Right atrium auricular region (tissue), 2 donors: ENCODE results near the gene NT5E. TPM values are rescaled to one million over a fixed set of nuclear protein-coding genes. Genes with fewer than 3 reads are reported as not detected.

Experiments used
- DNase-seq: peaks from one replicate; pipeline ENCODE4 v3.0.0-alpha.2; 2019; ENCODE audit warnings: low spot score
- H3K27ac ChIP-seq, 2 donors: fragments of 200-600 bp; sonication (generic); 1 replicate in 1 of 2; 2 replicates in 1 of 2; pipeline ENCODE4 v1.5.1; 2016 to 2019
- H3K27me3 ChIP-seq, 2 donors: fragments of 200-600 bp; sonication (generic); one replicate each; pipeline versions ENCODE4 v1.5.1 to v1.6.0; 2017 to 2019
- H3K36me3 ChIP-seq: fragments of 200-600 bp; sonication (generic); one replicate; pipeline ENCODE4 v1.5.1; 2016
- H3K4me1 ChIP-seq, 2 donors: fragments of 200-600 bp; sonication (generic); one replicate each; pipeline versions ENCODE4 v1.5.1 to v1.6.0; 2017 to 2019
- H3K4me3 ChIP-seq, 2 donors: fragments of 200-600 bp; sonication (generic); 1 replicate in 1 of 2; 2 replicates in 1 of 2; pipeline ENCODE4 v1.5.1; 2017 to 2019; ENCODE audit warnings: mild to moderate bottlenecking in 1 of 2, moderate library complexity in 1 of 2
- H3K9me3 ChIP-seq, 2 donors: fragments of 200-600 bp; sonication (generic); one replicate each; pipeline ENCODE4 v1.5.1; 2019
- total RNA-seq, 2 donors: library from RNA; depleted of rRNA; stranded (reverse); fragments of >200 nt; gene quantifications; one replicate each; pipeline ENCODE4 v1.1.0, GENCODE V29; 2016
- TF ChIP-seq, protein P1 (sequence below), 2 donors: fragments of 200-600 bp; sonication (generic); IDR thresholded peaks; one replicate each; pipeline ENCODE4 v1.5.1; 2019; ENCODE audit warnings: antibody characterized with exemption in 2 of 2

The NT5E gene
- total RNA-seq, 2 donors from 2014 or later, result 7.1 to 10.6 TPM

DNA sequence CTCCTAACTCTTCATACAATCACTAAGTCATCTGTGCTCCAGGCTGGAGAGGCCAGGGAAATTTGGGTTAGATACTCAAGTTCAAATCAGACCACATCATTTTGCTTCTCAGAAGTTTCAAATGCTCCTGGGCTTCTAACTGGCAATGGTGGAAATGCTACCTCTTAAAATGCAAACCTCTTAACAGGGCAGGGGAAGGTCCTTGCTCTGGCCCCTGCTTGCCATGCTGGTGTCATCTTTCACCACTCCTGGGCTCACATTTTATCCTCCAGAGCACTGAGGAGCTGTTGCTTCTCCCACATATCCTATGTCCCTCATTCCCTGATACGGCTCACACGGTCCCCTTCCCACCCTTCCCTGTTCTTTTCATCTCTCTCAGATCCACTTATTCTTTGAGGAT, 41.8 kb upstream of the NT5E start:
- TF ChIP-seq, protein P1, sequence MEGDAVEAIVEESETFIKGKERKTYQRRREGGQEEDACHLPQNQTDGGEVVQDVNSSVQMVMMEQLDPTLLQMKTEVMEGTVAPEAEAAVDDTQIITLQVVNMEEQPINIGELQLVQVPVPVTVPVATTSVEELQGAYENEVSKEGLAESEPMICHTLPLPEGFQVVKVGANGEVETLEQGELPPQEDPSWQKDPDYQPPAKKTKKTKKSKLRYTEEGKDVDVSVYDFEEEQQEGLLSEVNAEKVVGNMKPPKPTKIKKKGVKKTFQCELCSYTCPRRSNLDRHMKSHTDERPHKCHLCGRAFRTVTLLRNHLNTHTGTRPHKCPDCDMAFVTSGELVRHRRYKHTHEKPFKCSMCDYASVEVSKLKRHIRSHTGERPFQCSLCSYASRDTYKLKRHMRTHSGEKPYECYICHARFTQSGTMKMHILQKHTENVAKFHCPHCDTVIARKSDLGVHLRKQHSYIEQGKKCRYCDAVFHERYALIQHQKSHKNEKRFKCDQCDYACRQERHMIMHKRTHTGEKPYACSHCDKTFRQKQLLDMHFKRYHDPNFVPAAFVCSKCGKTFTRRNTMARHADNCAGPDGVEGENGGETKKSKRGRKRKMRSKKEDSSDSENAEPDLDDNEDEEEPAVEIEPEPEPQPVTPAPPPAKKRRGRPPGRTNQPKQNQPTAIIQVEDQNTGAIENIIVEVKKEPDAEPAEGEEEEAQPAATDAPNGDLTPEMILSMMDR (IDR thresholded peaks at IDR 0.05), result no peak
- no peaks in the 10 kb centered on the region for H3K36me3 ChIP-seq
- H3K27ac ChIP-seq, result no peak overlapping the region
- peaks cover 0 to 8% of the 10 kb centered on the region in 2 donors for H3K4me1 ChIP-seq
- no peak overlapping the region for H3K4me3 ChIP-seq
- no peaks in the 10 kb centered on the region for H3K27me3 ChIP-seq
- no peak for DNase-seq
- H3K9me3 ChIP-seq, result no peaks in the 10 kb centered on the region

DNA sequence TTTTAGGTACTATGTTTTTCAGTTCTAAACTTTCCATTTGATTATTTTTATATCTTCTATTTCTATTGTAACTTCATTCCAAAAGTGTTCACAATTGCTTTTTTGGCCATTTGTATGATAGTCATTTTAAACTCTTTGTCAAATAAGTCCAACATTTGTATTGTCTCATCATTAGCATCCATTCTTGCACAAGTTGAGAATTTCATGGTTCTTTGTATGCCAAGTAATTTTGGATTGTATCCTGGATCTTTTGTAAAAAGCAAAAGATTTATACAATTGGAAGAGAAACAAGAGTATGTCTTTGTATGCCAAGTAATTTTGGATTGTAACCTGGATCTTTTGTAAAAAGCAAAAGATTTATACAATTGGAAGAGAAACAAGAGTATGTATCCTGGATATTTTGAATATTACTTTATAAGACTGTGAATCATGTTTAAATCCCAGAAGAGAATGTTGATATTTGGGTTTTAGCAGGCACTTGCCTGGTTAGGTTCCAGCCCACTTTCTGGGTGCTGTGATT, 36.9 kb upstream of the NT5E start:
- Histone ChIP-seq H3K27ac (no peak overlapping the region), H3K4me3 (no peak overlapping the region), H3K4me1 (no peaks in the 10 kb centered on the region), H3K36me3 (no peaks in the 10 kb centered on the region), H3K9me3 (no peaks in the 10 kb centered on the region), H3K27me3 (no peaks in the 10 kb centered on the region)
- TF ChIP-seq, protein P1 (IDR thresholded peaks at IDR 0.05), result no peak
- no peak for DNase-seq

DNA sequence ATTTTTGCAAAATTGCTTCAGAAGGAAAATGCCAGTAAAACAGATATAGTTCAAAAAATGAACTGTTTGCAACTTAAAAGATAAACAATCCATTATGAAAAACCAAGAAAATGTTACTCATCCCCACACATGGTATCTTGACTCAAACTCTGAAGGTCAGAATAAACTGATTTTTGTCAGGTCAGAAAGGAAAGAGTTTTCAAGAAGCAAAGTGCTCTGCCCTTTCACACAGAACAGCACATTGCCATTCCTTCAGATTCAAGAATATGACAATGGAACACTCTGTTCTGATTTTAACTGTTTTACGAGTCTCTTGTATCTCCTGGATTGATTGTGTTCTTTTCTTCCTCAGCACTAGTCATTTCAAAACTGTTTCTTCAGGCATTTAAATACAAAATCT, 33.8 kb upstream of the NT5E start:
- Histone ChIP-seq H3K9me3 (no peaks in the 10 kb centered on the region), H3K4me1 (no peaks in the 10 kb centered on the region), H3K4me3 (no peak overlapping the region), H3K27ac (no peak overlapping the region), H3K36me3 (no peaks in the 10 kb centered on the region), H3K27me3 (no peaks in the 10 kb centered on the region)
- TF ChIP-seq, protein P1 (IDR thresholded peaks at IDR 0.05), result no peak
- DNase-seq, result no peak

DNA sequence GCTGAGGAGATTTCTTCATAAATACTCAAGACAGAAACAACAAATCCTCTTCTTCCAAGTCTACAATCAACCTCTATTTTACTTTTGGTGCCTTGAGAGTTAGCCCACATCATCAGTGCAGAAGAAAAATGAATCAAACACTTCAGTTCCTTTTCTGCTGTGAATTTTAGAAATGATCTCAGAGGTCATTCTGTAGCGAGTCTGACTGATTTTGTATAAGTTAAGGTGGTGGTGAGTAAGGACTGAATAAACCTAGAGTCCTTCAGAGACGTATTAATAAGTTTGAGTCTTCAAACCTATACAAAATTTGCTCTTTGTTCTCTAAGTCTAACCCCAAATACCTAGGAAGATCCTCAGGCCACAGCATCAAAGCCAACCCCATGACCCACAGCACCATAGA, 33.1 kb upstream of the NT5E start:
- no peak overlapping the region for H3K27ac ChIP-seq
- H3K36me3 ChIP-seq, result no peaks in the 10 kb centered on the region
- no peak for DNase-seq
- TF ChIP-seq, protein P1 (IDR thresholded peaks at IDR 0.05), result no peak
- no peaks in the 10 kb centered on the region for H3K9me3 ChIP-seq
- H3K4me1 ChIP-seq, result no peaks in the 10 kb centered on the region
- H3K27me3 ChIP-seq, result no peaks in the 10 kb centered on the region
- H3K4me3 ChIP-seq, result no peak overlapping the region

DNA sequence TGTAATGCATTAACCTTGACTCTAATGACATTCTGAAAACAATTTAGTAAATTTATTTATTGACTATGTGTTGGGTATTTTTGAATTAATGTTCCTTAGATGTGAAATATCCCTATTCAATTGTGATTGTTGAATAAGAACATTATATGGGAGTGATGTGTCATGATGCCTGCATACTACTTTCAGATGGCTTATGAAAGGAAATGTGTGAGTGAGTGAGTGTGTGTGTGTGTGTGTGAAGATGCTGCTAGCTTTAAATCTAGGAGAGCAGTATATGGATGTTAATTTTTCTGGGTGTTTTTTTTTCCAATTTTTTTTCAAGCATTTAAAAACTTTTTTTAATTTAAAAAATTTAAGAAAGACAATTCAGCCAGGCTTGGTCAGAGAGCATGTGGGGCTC, 32.5 kb upstream of the NT5E start:
- no peaks in the 10 kb centered on the region for H3K9me3 ChIP-seq
- TF ChIP-seq, protein P1 (IDR thresholded peaks at IDR 0.05), result no peak
- DNase-seq, result no peak
- H3K27me3 ChIP-seq, result no peaks in the 10 kb centered on the region
- no peak overlapping the region for H3K27ac ChIP-seq
- H3K36me3 ChIP-seq, result no peaks in the 10 kb centered on the region
- H3K4me3 ChIP-seq, result no peak overlapping the region
- no peaks in the 10 kb centered on the region for H3K4me1 ChIP-seq

DNA sequence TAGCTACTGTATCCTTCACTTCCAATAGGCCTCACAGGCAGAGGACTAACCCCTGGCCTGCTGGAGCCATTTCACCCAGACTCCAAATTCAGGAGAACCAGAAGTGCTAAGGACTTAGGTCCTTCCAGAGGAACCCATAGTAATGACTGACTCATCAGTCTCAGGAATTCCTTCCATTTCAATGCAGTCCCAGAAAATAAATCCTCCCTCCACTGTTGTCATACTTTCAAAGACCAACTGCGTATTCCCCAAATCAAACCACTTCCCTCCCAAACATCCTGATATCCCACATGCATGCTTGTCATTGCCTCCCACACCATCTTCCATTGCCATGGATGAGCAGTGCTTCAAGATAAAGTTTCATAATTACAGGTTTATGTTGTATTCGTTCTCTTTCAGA, 31.8 kb upstream of the NT5E start:
- no peaks in the 10 kb centered on the region for H3K36me3 ChIP-seq
- no peak for DNase-seq
- TF ChIP-seq, protein P1 (IDR thresholded peaks at IDR 0.05), result no peak
- H3K27ac ChIP-seq, result no peak overlapping the region
- H3K27me3 ChIP-seq, result no peaks in the 10 kb centered on the region
- no peaks in the 10 kb centered on the region for H3K9me3 ChIP-seq
- H3K4me1 ChIP-seq, result no peaks in the 10 kb centered on the region
- H3K4me3 ChIP-seq, result no peak overlapping the region
